ENCODE measurements around the gene RRP7A.

RRP7A gene

GRCh38 chr22:42493393-42493792 lies 26.2 kb downstream of the RRP7A start:
- no peaks in the 10 kb centered on the region for H3K79me2 ChIP-seq (ENCODE audit: insufficient read depth, low read length)
- no peak overlapping the region for H3K4me3 ChIP-seq (ENCODE audit: low read depth, low read length, poor library complexity, severe bottlenecking)
- TF ChIP-seq CTCF (IDR thresholded peaks at IDR 0.05; ENCODE audit: low read length) (no peak), EZH2 (IDR thresholded peaks at IDR 0.05; ENCODE audit: borderline replicate concordance, low read length) (no peak)
- no peaks in the 10 kb centered on the region for H4K20me1 ChIP-seq (ENCODE audit: insufficient read depth, low read length)
- H3K9me2 ChIP-seq (ENCODE audit: low read depth, low read length): no peaks in the 10 kb centered on the region
- H3K4me2 ChIP-seq (ENCODE audit: low read length): no peak overlapping the region
- no peak overlapping the region for H3K27ac ChIP-seq (ENCODE audit: low read depth, low read length, poor library complexity, severe bottlenecking)
- no peak overlapping the region for H2AFZ ChIP-seq (ENCODE audit: low read length)
- H3K9ac ChIP-seq (ENCODE audit: low read length): no peak overlapping the region
- H3K36me3 ChIP-seq (ENCODE audit: insufficient read depth, low read length): no peaks in the 10 kb centered on the region
- H3K27me3 ChIP-seq (ENCODE audit: insufficient read depth, low read length): no peaks in the 10 kb centered on the region
- H3K4me1 ChIP-seq (ENCODE audit: insufficient read depth, low read length, severe bottlenecking): peaks cover 5% of the 10 kb centered on the region
- no peaks in the 10 kb centered on the region for H3K9me3 ChIP-seq (ENCODE audit: low read length)
- no peaks in the 10 kb centered on the region for H3F3A ChIP-seq (ENCODE audit: insufficient read depth, low read length)

GRCh38 chr22:42492323-42492690 lies 27.3 kb downstream of the RRP7A start:
- Histone ChIP-seq H3K27me3 (ENCODE audit: insufficient read depth, low read length) (no peaks in the 10 kb centered on the region), H3K9me2 (ENCODE audit: low read depth, low read length) (no peaks in the 10 kb centered on the region), H2AFZ (ENCODE audit: low read length) (no peak overlapping the region), H3K27ac (ENCODE audit: low read depth, low read length, poor library complexity, severe bottlenecking) (no peak overlapping the region), H3K9ac (ENCODE audit: low read length) (no peak overlapping the region), H3K79me2 (ENCODE audit: insufficient read depth, low read length) (no peaks in the 10 kb centered on the region), H4K20me1 (ENCODE audit: insufficient read depth, low read length) (no peaks in the 10 kb centered on the region), H3K9me3 (ENCODE audit: low read length) (no peaks in the 10 kb centered on the region), H3K4me2 (ENCODE audit: low read length) (no peak overlapping the region), H3K4me3 (ENCODE audit: low read depth, low read length, poor library complexity, severe bottlenecking) (no peak overlapping the region), H3K4me1 (ENCODE audit: insufficient read depth, low read length, severe bottlenecking) (peaks cover 5% of the 10 kb centered on the region), H3F3A (ENCODE audit: insufficient read depth, low read length) (no peaks in the 10 kb centered on the region), H3K36me3 (ENCODE audit: insufficient read depth, low read length) (no peaks in the 10 kb centered on the region)
- no peak for TF ChIP-seq CTCF (IDR thresholded peaks at IDR 0.05; ENCODE audit: low read length)
- TF ChIP-seq EZH2 (IDR thresholded peaks at IDR 0.05; ENCODE audit: borderline replicate concordance, low read length): no peak

GRCh38 chr22:42490243-42490832 lies 29.3 kb downstream of the RRP7A start:
- H3K27ac ChIP-seq (ENCODE audit: low read depth, low read length, poor library complexity, severe bottlenecking): no peak overlapping the region
- no peaks in the 10 kb centered on the region for H3F3A ChIP-seq (ENCODE audit: insufficient read depth, low read length)
- no peak overlapping the region for H3K9ac ChIP-seq (ENCODE audit: low read length)
- no peaks in the 10 kb centered on the region for H3K9me3 ChIP-seq (ENCODE audit: low read length)
- H3K4me1 ChIP-seq (ENCODE audit: insufficient read depth, low read length, severe bottlenecking): no peaks in the 10 kb centered on the region
- no peaks in the 10 kb centered on the region for H4K20me1 ChIP-seq (ENCODE audit: insufficient read depth, low read length)
- no peak overlapping the region for H3K4me2 ChIP-seq (ENCODE audit: low read length)
- no peak for TF ChIP-seq EZH2 (IDR thresholded peaks at IDR 0.05; ENCODE audit: borderline replicate concordance, low read length)
- TF ChIP-seq CTCF (IDR thresholded peaks at IDR 0.05; ENCODE audit: low read length): no peak
- no peak overlapping the region for H2AFZ ChIP-seq (ENCODE audit: low read length)
- H3K9me2 ChIP-seq (ENCODE audit: low read depth, low read length): no peaks in the 10 kb centered on the region
- H3K79me2 ChIP-seq (ENCODE audit: insufficient read depth, low read length): no peaks in the 10 kb centered on the region
- H3K36me3 ChIP-seq (ENCODE audit: insufficient read depth, low read length): no peaks in the 10 kb centered on the region
- H3K27me3 ChIP-seq (ENCODE audit: insufficient read depth, low read length): no peaks in the 10 kb centered on the region
- H3K4me3 ChIP-seq (ENCODE audit: low read depth, low read length, poor library complexity, severe bottlenecking): no peak overlapping the region

Data from OCI-LY1 (cell line).